Vagina (tissue), 2 donors: ENCODE measurements around the gene NT5DC1.

Experiments used
- CTCF ChIP-seq, 3 experiments: fragments of 450-650 bp in 2 of 3; fragments of 200-600 bp in 1 of 3; sonication (generic) in 1 of 3; IDR thresholded peaks; one replicate each; pipeline ENCODE4 v1.5.1; 2017 to 2019; ENCODE audit warnings: antibody characterized with exemption in 3 of 3, mild to moderate bottlenecking in 2 of 3, moderate library complexity in 2 of 3
- POLR2A ChIP-seq, 2 donors: fragments of 450-650 bp; IDR thresholded peaks; one replicate each; pipeline ENCODE4 v1.6.1; 2017; ENCODE audit warnings: antibody characterized with exemption in 2 of 2, mild to moderate bottlenecking in 2 of 2, moderate library complexity in 2 of 2
- POLR2AphosphoS5 ChIP-seq, 2 donors: sonication (generic); formaldehyde crosslinking; IDR thresholded peaks; one replicate each; pipeline ENCODE4 v1.9.0; 2017; ENCODE audit warnings: antibody characterized with exemption in 2 of 2, mild to moderate bottlenecking in 2 of 2, low read depth in 1 of 2; ENCODE audit not compliant: insufficient read depth in 1 of 2

GRCh38 chr6:116277124-116277523 is 176.5 kb downstream of the NT5DC1 start:
- TF ChIP-seq POLR2AphosphoS5 (IDR thresholded peaks at IDR 0.05; ENCODE audit: insufficient read depth in 1 of 2, low read depth in 1 of 2) (no peak), CTCF (IDR thresholded peaks at IDR 0.05) (no peak), POLR2A (IDR thresholded peaks at IDR 0.05) (no peak)
